ENCODE data around the gene RBM43.

DNA sequence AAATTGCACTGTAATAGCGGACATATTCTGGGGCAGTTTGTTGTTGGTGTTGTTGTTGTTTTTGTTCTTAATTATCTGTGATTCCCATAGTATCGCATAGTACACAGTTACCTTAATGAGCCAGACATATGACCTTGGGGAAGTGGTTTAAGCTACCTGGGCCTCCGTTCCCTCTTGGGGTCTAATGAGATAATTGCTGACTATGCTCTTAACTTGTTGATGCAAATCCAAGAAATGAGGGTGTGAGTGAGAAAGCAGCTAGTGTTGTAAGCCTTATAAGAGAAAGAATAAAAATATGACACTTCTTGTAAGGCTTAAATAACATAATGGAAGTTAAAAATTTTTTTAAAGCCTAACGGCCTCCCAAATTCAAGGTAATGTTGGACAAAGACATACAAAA lies 20.7 kb upstream of the RBM43 start:
- TF ChIP-seq FOXM1 (IDR thresholded peaks at IDR 0.05; ENCODE audit: borderline replicate concordance) (no peak), TARDBP (IDR thresholded peaks at IDR 0.05) (no peak)

Data from HEK293T (cell line).